ENCODE data around the gene HIVEP1. TPM values are rescaled to one million over a fixed set of nuclear protein-coding genes. Genes with fewer than 3 reads are reported as not detected.
A peak's percentile ranks its signal among the peaks of the same experiment; 100 is the strongest.

HIVEP1 gene
- total RNA-seq, 1 experiment from 2014 or later = 16.7 TPM

- in situ Hi-C loops (cut with HindIII; ENCODE audit: low pct_unique_long_range_greater_than_20kb, low sequenced_read_pairs) = no loop called here
- intact Hi-C loops (cut with micrococcal nuclease; ENCODE audit: unreplicated experiment) = no loop called here
- Histone ChIP-seq H3K27me3 (ENCODE audit: control insufficient read depth, insufficient read depth, low read length) (no peaks in the 10 kb centered on the region), H3K36me3 (ENCODE audit: control insufficient read depth, insufficient read depth, low read length) (no peaks in the 10 kb centered on the region; the same call in 1 of the 2 replicates), H3K9me3 (ENCODE audit: control insufficient read depth, insufficient read depth, low read depth, low read length) (no peaks in the 10 kb centered on the region), H3K4me3 (ENCODE audit: low read depth in 2 of 2, low read length in 2 of 2) (no peak overlapping the region), H3K27ac (ENCODE audit: low read length) (no peak overlapping the region), H3K4me1 (ENCODE audit: control insufficient read depth, insufficient read depth, low read length) (no peaks in the 10 kb centered on the region)
- POLR2A ChIA-PET = no interaction called here
- CTCF ChIA-PET = no interaction called here
- no TSS peak for BruUV-seq (replicated peaks)
- DNase-seq (ENCODE audit: low read depth, low spot score) (no peak), ATAC-seq (no peak)
- TF ChIP-seq CTCF (IDR thresholded peaks at IDR 0.05) (no peak), SIN3A (IDR thresholded peaks at IDR 0.05; ENCODE audit: borderline replicate concordance, insufficient read depth, low read depth, low read length) (no peak), REST (IDR thresholded peaks at IDR 0.05; ENCODE audit: insufficient read depth in 1 of 2, low read depth in 2 of 2, low read length in 1 of 2) (0 out of 4 replicates have a peak, but pooled peaks of 1 of the 2 experiments have one; percentile 26), POLR2AphosphoS5 (IDR thresholded peaks at IDR 0.05; ENCODE audit: low read depth, low read length) (no peak), TCF7L2 (IDR thresholded peaks at IDR 0.05; ENCODE audit: low read depth, low read length) (no peak)
Observed at GRCh38 chr6:12165297-12165696, 153.2 kb downstream of the HIVEP1 start.

GRCh38 chr6:12165722-12166280, 153.7 kb downstream of the HIVEP1 start:
- Histone ChIP-seq H3K4me3 (ENCODE audit: low read depth in 2 of 2, low read length in 2 of 2) (no peak overlapping the region), H3K27ac (ENCODE audit: low read length) (no peak overlapping the region), H3K36me3 (ENCODE audit: control insufficient read depth, insufficient read depth, low read length) (no peaks in the 10 kb centered on the region; the same call in 1 of the 2 replicates), H3K27me3 (ENCODE audit: control insufficient read depth, insufficient read depth, low read length) (no peaks in the 10 kb centered on the region), H3K9me3 (ENCODE audit: control insufficient read depth, insufficient read depth, low read depth, low read length) (no peaks in the 10 kb centered on the region), H3K4me1 (ENCODE audit: control insufficient read depth, insufficient read depth, low read length) (no peaks in the 10 kb centered on the region)
- no peak for DNase-seq (ENCODE audit: low read depth, low spot score)
- in situ Hi-C loops (cut with HindIII; ENCODE audit: low pct_unique_long_range_greater_than_20kb, low sequenced_read_pairs) = no loop called here
- no TSS peak for BruUV-seq (replicated peaks)
- CTCF ChIA-PET = no interaction called here
- no peak for ATAC-seq
- intact Hi-C loops (cut with micrococcal nuclease; ENCODE audit: unreplicated experiment) = no loop called here
- TF ChIP-seq TCF7L2 (IDR thresholded peaks at IDR 0.05; ENCODE audit: low read depth, low read length) (no peak), CTCF (IDR thresholded peaks at IDR 0.05) (no peak), SIN3A (IDR thresholded peaks at IDR 0.05; ENCODE audit: borderline replicate concordance, insufficient read depth, low read depth, low read length) (no peak), POLR2AphosphoS5 (IDR thresholded peaks at IDR 0.05; ENCODE audit: low read depth, low read length) (no peak), REST (IDR thresholded peaks at IDR 0.05; ENCODE audit: insufficient read depth in 1 of 2, low read depth in 2 of 2, low read length in 1 of 2) (no peak)
- POLR2A ChIA-PET = no interaction called here

All from Panc1 (cell line).